Measurements from ENCODE around the gene HOXC9. TPM values are rescaled to one million over a fixed set of nuclear protein-coding genes. Genes with fewer than 3 reads are reported as not detected.
A peak's percentile ranks its signal among the peaks of the same experiment; 100 is the strongest.

Gene HOXC9
- total and polyA plus RNA-seq, 2 of the 8 experiments (the other 6 are each of a cell fraction or from before 2014, with no cell fraction given) = not detected

GRCh38 chr12:53981634-53982565 is 18.1 kb upstream of the HOXC9 start (continued):
- peak; percentile 93; the same call in 1 of the 2 replicates for TF ChIP-seq CBX8 (IDR thresholded peaks at IDR 0.05; ENCODE audit: borderline replicate concordance, low read depth, low read length)
